ENCODE data around the gene TMEM243. TPM values are rescaled to one million over a fixed set of nuclear protein-coding genes. Genes with fewer than 3 reads are reported as not detected.
A peak's percentile ranks its signal among the peaks of the same experiment; 100 is the strongest.
"Not testable (repeated sequence)": the region's sequence is repeated elsewhere in the genome, so short reads cannot be mapped to it uniquely, and the experiment has no call there.

TMEM243 gene, protein sequence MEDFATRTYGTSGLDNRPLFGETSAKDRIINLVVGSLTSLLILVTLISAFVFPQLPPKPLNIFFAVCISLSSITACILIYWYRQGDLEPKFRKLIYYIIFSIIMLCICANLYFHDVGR
- total RNA-seq = 100 to 1,000 TPM; 122 to 142 (median 133) TPM

GRCh38 chr7:87219545-87220025 is at the start of gene TMEM243:
Gene TMEM243, minus strand, starts transcription at chr7:87219732. Its CDS starts 229 bp downstream, at chr7:87219503.
- H3K4me1 ChIP-seq = peaks cover 24 to 30% of the 10 kb centered on the region in 2 donors
- 1 to 2% methylated on average over 18 to 23 of the region's 41 CpGs for WGBS, 2 donors
- H3K9me3 ChIP-seq = no peaks in the 10 kb centered on the region
- H3K27me3 ChIP-seq = no peaks in the 10 kb centered on the region
- peak; percentile 62 to 71 for DNase-seq
- H3K4me3 ChIP-seq (replicated peaks in 1 of 3) = peak within 1 kb of the TSS; percentile 78 to 90 (median 78)
- intact Hi-C loops (cut with DNase I) = no loop called here
- no peaks in the 10 kb centered on the region for H3K36me3 ChIP-seq
- peak within 1 kb of the TSS; percentile 94 to 99 (median 97) for H3K27ac ChIP-seq
- peak in 1 of 2 donors; percentile 57 for TF ChIP-seq POLR2A (IDR thresholded peaks at IDR 0.05)
- TF ChIP-seq, protein P1, sequence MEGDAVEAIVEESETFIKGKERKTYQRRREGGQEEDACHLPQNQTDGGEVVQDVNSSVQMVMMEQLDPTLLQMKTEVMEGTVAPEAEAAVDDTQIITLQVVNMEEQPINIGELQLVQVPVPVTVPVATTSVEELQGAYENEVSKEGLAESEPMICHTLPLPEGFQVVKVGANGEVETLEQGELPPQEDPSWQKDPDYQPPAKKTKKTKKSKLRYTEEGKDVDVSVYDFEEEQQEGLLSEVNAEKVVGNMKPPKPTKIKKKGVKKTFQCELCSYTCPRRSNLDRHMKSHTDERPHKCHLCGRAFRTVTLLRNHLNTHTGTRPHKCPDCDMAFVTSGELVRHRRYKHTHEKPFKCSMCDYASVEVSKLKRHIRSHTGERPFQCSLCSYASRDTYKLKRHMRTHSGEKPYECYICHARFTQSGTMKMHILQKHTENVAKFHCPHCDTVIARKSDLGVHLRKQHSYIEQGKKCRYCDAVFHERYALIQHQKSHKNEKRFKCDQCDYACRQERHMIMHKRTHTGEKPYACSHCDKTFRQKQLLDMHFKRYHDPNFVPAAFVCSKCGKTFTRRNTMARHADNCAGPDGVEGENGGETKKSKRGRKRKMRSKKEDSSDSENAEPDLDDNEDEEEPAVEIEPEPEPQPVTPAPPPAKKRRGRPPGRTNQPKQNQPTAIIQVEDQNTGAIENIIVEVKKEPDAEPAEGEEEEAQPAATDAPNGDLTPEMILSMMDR (IDR thresholded peaks at IDR 0.05) = no peak

DNA sequence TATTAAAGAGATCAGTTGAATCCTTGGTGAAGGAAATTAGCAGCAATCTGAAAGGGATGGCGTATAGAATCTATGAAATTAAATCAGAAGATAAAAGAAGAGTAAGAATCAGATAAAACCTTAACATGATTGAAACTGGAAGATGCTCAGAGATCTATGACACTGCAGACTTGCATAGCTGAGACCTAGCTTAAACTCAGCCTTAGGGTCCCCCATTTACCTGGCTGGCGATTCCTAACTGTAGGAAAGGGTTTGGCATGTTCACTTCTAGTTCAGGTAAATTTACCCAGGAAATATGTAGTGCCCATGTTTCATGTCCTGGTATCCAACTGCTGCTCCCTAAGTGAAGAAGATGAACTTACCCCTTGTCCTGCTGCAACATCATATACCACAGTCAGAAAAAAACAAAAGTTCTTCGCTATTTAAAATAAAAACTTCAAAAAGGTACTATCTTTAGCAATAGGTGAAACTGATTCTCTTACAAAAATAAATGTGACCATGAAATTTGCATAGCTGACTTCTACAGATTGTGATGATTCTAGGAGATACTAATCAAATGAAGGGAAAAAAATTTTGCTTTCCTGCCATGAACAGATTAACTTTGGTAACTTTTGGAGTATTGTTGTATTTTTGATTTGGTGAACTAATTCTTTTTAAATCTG is 47.8 kb upstream of the TMEM243 start:
- intact Hi-C loops (cut with DNase I) = no loop called here
- Histone ChIP-seq H3K27ac (no peak overlapping the region), H3K9me3 (no peaks in the 10 kb centered on the region), H3K4me1 (no peaks in the 10 kb centered on the region), H3K36me3 (no peaks in the 10 kb centered on the region), H3K27me3 (no peaks in the 10 kb centered on the region), H3K4me3 (replicated peaks in 1 of 3) (no peak overlapping the region)
- TF ChIP-seq, protein P1 (IDR thresholded peaks at IDR 0.05) = no peak
- TF ChIP-seq POLR2A (IDR thresholded peaks at IDR 0.05) = no peak
- 83 to 93% methylated on average over 3 of the region's 3 CpGs for WGBS, 2 donors
- no peak for DNase-seq

DNA sequence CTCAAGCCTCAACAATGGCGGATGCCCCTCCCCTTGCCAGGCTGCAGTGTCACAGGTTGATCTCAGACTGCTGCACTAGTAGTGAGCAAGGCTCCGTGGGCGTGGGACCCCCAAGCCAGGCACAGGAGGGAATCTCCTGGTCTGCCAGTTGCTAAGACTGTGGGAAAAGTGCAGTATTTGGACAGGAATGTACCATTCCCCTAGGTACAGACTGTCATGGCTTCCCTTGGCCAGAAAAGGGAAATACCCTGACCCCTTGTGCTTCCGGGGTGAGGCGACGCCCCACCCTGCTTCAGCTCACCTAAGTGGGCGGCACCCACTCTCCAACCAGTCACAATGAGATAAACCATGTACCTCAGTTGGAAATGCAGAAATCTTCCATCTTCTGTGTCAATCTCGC is 44.0 kb upstream of the TMEM243 start:
- Histone ChIP-seq H3K4me3 (replicated peaks in 1 of 3) (no peak overlapping the region), H3K27ac (no peak overlapping the region), H3K27me3 (no peaks in the 10 kb centered on the region), H3K4me1 (no peaks in the 10 kb centered on the region), H3K36me3 (no peaks in the 10 kb centered on the region), H3K9me3 (no peaks in the 10 kb centered on the region)
- DNase-seq = no peak
- TF ChIP-seq, protein P1 (IDR thresholded peaks at IDR 0.05) = no peak
- TF ChIP-seq POLR2A (IDR thresholded peaks at IDR 0.05) = no peak
- intact Hi-C loops (cut with DNase I) = no loop called here
- 91 to 96% methylated on average over 6 to 8 of the region's 8 CpGs for WGBS, 2 donors

DNA sequence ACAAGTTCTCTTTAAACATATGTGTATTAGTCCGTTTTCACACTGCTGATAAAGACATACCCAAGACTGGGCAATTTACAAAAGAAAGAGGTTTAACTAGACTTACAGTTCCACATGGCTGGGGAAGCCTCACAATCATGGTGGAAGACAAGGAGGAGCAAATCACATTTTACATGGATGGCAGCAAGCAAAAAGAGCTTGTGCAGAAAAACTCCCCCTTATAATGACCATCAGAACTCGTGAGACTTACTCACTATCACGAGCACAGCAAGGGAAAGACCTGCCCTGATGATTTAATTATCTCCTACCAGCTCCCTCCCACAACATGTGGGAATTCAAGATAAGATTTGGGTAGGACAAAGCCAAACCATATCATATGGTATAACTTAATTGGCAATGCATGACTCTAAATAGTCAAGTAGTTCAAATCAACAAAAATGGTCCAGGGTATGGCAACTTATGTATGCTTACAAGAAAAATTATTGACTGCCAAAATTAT is 34.1 kb upstream of the TMEM243 start:
- WGBS, 2 donors = 85 to 87% methylated on average over 3 of the region's 3 CpGs
- H3K4me1 ChIP-seq = no peaks in the 10 kb centered on the region
- H3K27ac ChIP-seq = no peak overlapping the region
- H3K4me3 ChIP-seq (replicated peaks in 1 of 3) = no peak overlapping the region
- H3K9me3 ChIP-seq = no peaks in the 10 kb centered on the region
- no peaks in the 10 kb centered on the region for H3K36me3 ChIP-seq
- intact Hi-C loops (cut with DNase I) = no loop called here
- H3K27me3 ChIP-seq = no peaks in the 10 kb centered on the region
- no peak for DNase-seq
- TF ChIP-seq POLR2A (IDR thresholded peaks at IDR 0.05) = no peak
- TF ChIP-seq, protein P1 (IDR thresholded peaks at IDR 0.05) = no peak

- H3K27me3 ChIP-seq; H3K9me3 ChIP-seq; H3K4me3 ChIP-seq (replicated peaks in 1 of 3); H3K27ac ChIP-seq; H3K36me3 ChIP-seq; H3K4me1 ChIP-seq; intact Hi-C loops (cut with DNase I); DNase-seq: not testable (repeated sequence)
- WGBS, 2 donors = 87 to 94% methylated on average over 3 to 5 of the region's 5 CpGs
Measured at GRCh38 chr7:87245671-87246070, 26.1 kb upstream of the TMEM243 start.

GRCh38 chr7:87238464-87239051 is 19.0 kb upstream of the TMEM243 start:
- H3K4me1 ChIP-seq; H3K27me3 ChIP-seq; H3K36me3 ChIP-seq; DNase-seq; H3K27ac ChIP-seq; H3K9me3 ChIP-seq; H3K4me3 ChIP-seq (replicated peaks in 1 of 3): not testable (repeated sequence)
- intact Hi-C loops (cut with DNase I) = loop anchor here (5.0 to 10.0 kb wide), 2 partner anchors 184 to 301 kb away; partner anchors contain the start of gene ELAPOR2
- 46 to 71% methylated on average over 6 to 7 of the region's 11 CpGs for WGBS, 2 donors

Measured in thyroid gland (tissue), 4 donors.